GM21515 (cell line): ENCODE data around the gene RNF26.

Experiments used
- ATAC-seq: cut with Tn5 transposase; IDR thresholded peaks from one replicate; pipeline ENCODE4 v1.9.1; 2021; ENCODE audit not compliant: unreplicated experiment

Gene RNF26

GRCh38 chr11:119334174-119334930 is at the start of gene RNF26:
RNF26 (plus strand) TSS chr11:119334527; CDS start chr11:119335123, 596 bp downstream.
- peak; percentile 92 for ATAC-seq

GRCh38 chr11:119285431-119285830 is 48.9 kb upstream of the RNF26 start:
- ATAC-seq = no peak

- no peak for ATAC-seq
Observed at GRCh38 chr11:119288219-119288618, 46.1 kb upstream of the RNF26 start.

- ATAC-seq = no peak
Observed at GRCh38 chr11:119290894-119291497, 43.3 kb upstream of the RNF26 start.

GRCh38 chr11:119293461-119293860 is 40.9 kb upstream of the RNF26 start:
- ATAC-seq = no peak

GRCh38 chr11:119295178-119295577 is 39.1 kb upstream of the RNF26 start:
- no peak for ATAC-seq

- ATAC-seq = no peak
Observed at GRCh38 chr11:119297938-119298337, 36.4 kb upstream of the RNF26 start.

GRCh38 chr11:119298726-119299125 is 35.6 kb upstream of the RNF26 start:
- ATAC-seq = no peak

- ATAC-seq = no peak
Observed at GRCh38 chr11:119299416-119299815, 34.9 kb upstream of the RNF26 start.

GRCh38 chr11:119300198-119300964 is 33.9 kb upstream of the RNF26 start:
- no peak for ATAC-seq

- no peak for ATAC-seq
Observed at GRCh38 chr11:119303227-119303718, 31.1 kb upstream of the RNF26 start.

GRCh38 chr11:119305556-119306372 is 28.6 kb upstream of the RNF26 start:
- no peak for ATAC-seq

- ATAC-seq = no peak
Observed at GRCh38 chr11:119306373-119306890, 27.9 kb upstream of the RNF26 start.

GRCh38 chr11:119307219-119307618 is 27.1 kb upstream of the RNF26 start:
- ATAC-seq = no peak

GRCh38 chr11:119307974-119308373 is 26.4 kb upstream of the RNF26 start:
- ATAC-seq = no peak

- no peak for ATAC-seq
Observed at GRCh38 chr11:119309411-119309810, 24.9 kb upstream of the RNF26 start.

- no peak for ATAC-seq
Observed at GRCh38 chr11:119309953-119310681, 24.2 kb upstream of the RNF26 start.

GRCh38 chr11:119310682-119311052 is 23.7 kb upstream of the RNF26 start:
- ATAC-seq = no peak

GRCh38 chr11:119314726-119315125 is 19.6 kb upstream of the RNF26 start:
- no peak for ATAC-seq
